Mesenteric fat pad (tissue), 1 donor: ENCODE measurements around the gene NANOGP8. TPM values are rescaled to one million over a fixed set of nuclear protein-coding genes. Genes with fewer than 3 reads are reported as not detected.
"Not testable (repeated sequence)": the region's sequence is repeated elsewhere in the genome, so short reads cannot be mapped to it uniquely, and the experiment has no call there.

Experiments used
- DNase-seq: peaks from one replicate; pipeline ENCODE4 v3.0.0-alpha.2; 2020; ENCODE audit warnings: low spot score
- total RNA-seq: library from RNA; stranded (reverse); fragmentation: NEBNext Ultra II Directional; extraction: Animal tissue kit (Norgen Biotek cat#: 25700); gene quantifications from one replicate; pipeline ENCODE4 v1.2.1, GENCODE V29; 2021
- donor health status: DM: yes; HTN: yes; CAD: no.

Gene NANOGP8
- total RNA-seq, 1 donor from 2014 or later, result not detected

DNA sequence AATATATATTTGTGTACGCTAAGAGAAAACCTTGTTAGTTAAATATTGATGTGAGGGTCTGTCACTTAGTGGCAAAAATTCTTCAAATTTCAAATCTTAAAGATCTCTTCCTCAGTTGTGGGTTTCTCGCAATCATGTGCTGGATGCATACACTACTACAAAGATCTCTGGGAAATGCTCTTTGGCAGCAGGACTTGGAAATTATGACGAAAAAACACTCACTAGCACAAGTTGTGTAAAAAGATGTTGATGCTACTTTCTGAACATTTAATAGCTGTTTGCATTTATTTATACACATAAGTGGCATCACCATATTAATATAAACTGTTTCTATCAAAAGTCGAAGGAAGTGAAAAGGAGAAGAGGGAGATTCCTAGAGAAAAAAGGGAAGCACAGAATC, 10.8 kb upstream of the NANOGP8 start:
- DNase-seq, result no peak

DNA sequence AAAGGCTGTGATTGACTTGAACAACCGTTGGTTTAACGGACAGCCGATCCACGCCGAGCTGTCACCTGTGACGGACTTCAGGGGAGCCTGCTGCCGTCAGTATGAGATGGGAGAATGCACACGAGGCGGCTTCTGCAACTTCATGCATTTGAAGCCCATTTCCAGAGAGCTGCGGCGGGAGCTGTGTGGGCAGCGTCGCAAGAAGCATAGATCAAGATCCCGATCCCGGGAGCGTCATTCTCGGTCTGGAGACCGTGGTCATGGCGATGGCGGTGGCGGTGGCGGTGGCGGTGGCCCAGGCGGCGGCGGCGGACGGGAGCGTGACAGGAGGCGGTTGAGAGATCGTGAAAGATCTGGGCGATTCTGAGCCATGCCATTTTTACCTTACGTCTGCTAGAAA, 7.8 kb upstream of the NANOGP8 start:
- no peak for DNase-seq

DNA sequence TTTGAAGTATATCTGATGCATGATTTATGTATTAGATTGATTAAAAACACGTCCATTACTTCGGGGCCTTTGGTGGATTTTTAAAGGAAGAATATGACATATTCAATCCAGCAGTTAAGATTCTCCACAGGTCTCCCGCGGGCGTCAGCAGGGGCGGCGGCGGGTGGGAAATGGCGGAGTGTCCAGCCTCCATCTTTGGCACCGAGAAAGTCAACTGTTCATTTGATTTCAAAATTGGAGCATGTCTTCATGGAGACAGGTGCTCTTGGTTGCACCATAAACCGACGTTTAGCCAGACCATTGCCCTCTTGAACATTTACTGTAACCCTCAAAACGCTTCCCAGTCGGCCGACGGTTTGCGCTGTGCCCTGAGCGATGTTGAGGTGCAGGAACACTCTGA, 7.2 kb upstream of the NANOGP8 start:
- DNase-seq, result no peak

- DNase-seq, result no peak
Measured at GRCh38 chr15:35090104-35090807, 5.2 kb upstream of the NANOGP8 start.

DNA sequence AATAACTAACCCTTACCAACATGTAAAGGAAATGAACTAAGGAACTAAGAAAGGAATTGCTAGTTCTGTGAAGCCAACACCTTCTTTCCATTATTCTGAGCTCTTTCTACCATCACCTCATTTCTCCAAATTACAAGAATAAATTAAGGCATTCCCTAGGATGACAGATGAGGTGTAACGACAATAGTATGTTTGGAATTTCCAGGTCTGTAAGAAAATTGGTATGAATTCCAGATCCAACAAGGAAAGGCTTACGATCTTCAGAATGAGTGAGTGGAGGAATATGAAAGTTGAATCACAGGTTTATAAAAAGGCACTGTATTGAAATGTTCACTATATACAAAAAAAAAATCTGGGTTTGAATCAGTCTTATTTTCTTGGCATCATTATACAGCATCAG, 4.5 kb upstream of the NANOGP8 start:
- DNase-seq, result no peak

DNA sequence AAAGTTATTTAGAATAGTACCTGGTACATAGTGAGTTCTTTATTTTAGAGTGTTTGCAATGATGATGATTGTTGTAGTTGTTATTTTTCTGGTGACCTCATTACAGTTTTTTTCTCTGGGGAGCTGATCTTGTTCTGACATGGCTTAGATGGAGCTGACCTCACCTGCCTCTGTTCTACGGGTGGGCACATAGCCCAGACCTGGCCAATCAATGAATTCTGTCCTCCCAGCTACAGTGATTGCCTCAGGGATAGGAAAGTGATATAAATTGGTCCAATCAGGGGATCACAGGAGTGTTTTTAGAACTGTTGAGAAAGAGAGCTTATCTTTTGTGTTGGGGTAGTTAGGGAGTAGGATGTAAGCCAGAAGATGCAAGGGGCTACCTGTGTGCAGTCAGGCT, 3.2 kb upstream of the NANOGP8 start:
- no peak for DNase-seq

GRCh38 chr15:35087759-35088158, 2.7 kb upstream of the NANOGP8 start:
- no peak for DNase-seq

DNA sequence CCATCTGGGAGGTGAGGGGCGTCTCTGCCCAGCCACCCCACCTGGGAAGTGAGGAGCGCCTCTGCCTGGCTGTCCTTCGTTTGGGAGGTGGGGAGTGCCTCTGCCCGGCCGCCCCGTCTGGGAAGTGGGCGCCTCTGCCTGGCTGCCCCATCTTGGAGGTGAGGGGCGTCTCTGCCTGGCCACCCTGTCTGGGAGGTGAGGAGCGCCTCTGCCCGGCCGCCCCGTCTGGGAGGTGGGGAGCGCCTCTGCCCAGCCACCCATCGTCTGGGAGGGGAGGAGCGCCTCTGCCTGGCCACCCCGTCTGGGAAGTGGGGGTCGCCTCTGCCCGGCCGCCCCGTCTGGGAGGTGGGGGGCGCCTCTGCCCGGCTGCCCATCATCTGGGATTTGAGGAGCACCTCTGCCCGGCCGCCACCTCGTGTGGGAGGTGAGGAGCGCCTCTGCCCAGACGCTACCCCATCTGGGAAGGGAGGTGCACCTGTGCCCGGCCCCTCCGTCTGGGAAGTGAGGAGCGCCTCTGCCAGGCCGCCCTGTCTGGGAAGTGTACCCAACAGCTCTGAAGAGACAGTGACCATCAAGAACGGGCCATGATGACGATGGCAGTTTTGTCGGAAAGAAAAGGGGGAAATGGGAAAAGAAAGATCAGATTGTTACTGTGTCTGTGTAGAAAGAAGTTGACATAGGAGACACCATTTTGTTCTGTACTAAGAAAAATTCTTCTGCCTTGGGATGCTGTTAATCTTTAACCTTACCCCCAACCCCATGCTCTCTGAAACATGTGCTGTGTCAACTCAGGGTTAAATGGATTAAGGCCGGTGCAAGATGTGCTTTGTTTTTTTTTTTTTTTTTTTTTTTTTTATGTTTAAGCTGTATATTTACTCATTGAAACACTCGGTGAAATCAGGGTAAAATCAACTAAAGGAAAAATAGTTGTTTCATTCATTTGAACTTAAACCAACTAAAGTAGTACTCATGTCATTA, 2.4 kb downstream of the NANOGP8 start:
- DNase-seq, result not testable (repeated sequence)

DNA sequence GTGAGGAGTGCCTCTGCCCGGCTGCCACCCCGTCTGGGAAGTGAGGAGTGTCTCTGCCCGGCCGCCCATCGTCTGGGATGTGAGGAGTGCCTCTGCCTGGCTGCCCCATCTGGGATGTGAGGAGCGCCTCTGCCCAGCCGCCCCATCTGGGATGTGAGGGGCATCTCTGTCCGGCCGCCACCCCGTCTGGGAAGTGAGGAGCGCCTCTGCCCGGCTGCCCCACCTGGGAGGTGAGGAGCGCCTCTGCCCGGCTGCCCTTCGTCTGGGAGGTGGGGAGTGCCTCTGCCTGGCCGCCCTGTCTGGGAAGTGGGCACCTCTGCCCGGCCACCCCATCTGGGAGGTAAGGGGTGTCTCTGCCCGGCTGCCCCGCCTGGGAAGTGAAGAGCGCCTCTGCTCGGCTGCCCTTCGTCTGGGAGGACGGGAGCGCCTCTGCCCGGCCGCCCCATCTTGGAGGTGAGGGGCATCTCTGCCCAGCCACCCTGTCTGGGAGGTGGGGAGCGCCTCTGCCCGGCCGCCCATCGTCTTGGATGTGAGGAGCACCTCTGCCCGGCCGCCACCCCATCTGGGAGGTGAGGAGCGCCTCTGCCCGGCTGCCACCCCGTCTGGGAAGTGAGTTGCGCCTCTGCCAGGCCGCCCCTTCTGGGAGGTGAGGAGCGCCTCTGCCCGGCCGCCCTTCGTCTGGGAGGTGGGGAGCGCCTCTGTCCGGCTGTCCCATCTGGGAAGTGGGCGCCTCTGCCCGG, 3.3 kb downstream of the NANOGP8 start:
- not testable (repeated sequence) for DNase-seq

DNA sequence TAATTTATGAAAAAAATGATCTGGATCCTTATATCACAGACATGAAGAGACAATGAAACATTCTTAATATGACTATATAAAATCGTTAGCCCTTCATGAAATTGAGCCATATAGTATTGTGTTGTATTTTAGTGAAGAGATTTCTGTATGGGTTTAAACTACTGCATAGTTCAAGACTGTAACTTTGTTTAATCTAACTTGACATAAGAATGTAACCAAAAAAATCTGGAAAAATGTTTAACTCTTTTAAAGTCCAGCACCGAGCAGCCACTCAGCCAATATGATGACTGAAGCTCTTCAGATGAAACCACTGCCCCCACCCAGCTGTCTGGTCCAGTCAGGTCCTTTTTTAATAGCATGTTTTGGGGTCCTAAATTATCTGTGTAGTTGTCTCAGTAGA, 4.9 kb downstream of the NANOGP8 start:
- no peak for DNase-seq

GRCh38 chr15:35078221-35078915, 6.7 kb downstream of the NANOGP8 start:
- DNase-seq, result no peak

GRCh38 chr15:35071106-35071505, 14.0 kb downstream of the NANOGP8 start:
- DNase-seq, result no peak

DNA sequence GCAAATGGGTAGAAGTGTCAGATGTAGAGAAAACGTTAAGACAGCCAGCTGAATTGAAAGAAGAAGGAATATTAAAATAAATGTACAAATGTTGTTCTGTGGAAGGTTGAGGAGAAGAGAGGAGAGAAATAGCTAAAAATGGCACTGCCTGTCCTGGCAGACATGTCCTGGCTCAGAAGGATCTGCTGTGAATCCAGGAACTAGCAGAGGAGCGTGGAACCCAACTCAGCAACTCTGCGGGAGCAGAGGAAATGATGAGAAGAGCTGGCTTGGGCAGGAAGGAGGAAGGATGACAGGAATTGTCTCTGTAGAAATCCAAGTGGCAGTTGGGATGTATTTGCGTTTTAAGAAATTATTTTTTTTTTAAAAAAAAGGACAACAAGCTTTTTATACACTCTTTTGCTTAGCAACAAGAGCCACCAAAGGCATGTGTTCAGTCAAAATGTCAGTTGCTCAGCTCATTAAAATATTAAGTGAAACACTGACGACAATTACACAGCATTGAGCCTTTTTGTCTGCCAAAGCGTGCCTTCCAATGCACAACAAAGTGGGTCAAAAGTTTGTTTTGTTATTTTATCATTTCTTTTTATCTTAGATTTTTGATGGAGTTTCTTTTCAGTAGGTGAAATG, 16.1 kb downstream of the NANOGP8 start:
- DNase-seq, result no peak

DNA sequence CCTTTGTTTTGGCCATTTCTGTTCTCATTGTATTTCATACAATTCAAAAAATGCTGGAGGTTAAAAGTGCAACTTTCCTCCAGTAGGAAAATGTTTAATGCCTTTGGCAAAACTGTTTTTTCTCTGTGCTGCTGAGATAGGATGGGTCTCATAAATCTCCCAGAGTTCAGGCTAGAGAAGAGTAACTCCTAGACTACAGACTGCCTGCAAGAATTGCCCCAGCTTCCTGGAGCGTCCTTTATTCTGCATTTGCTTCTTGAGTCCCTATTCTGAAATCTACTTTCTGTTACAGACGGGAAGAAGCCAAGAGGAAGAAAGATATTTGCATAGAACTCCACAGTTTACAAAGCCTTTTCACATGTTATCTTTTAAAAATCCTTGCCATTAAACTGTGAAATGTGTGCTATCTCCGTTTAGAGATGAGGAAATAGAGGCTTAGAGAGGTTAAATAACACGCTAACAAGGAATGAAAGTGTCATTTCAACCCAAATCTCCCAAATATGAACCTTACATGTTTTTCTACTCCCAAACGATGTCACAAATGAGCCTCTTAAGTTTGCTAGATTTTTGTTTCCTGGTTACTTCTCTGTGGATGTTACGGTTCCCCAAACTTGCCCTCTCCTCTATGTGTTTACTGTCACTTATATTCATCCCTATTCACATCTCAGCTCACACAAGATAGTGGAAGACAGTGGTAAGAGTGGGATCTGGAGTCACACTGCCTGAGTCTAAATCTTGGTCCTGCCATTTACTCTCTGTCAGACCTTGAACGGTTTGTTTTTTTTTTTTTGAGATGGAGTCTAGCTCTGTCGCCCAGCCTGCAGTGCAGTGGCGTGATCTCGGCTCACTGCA, 17.4 kb downstream of the NANOGP8 start:
- no peak for DNase-seq

- no peak for DNase-seq
Measured at GRCh38 chr15:35066094-35066493, 19.0 kb downstream of the NANOGP8 start.

GRCh38 chr15:35064576-35065190, 20.4 kb downstream of the NANOGP8 start:
- DNase-seq, result no peak

DNA sequence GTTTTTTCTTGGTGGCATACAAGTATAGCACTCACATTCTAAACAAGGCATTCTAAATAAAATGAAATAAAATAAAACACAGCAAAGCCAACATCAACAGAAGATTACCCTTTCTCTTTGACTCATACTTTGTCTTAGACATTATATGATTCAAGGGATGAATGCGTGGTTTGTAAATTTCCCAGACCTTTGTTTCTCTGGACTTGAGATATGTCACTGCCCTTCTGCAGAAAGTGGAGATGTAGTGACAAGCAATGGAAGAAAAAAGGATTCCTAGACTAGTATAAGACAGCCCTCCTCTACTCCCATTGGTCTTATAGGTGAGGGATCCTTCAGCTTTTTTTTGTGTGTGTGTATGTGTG, 22.4 kb downstream of the NANOGP8 start:
- no peak for DNase-seq

- no peak for DNase-seq
Measured at GRCh38 chr15:35061825-35062737, 23.0 kb downstream of the NANOGP8 start.
